NCI-H82 treated with DMSO at 0.1 percent for 48 hours (cell line): ENCODE measurements around the gene CXorf49B.
A peak's percentile ranks its signal among the peaks of the same experiment; 100 is the strongest.

Experiments
- DNase-seq: peaks from one replicate; lab custom pipeline; 2025; ENCODE audit not compliant: unreplicated experiment; lab: John Stamatoyannopoulos, UW

The CXorf49B gene

DNA sequence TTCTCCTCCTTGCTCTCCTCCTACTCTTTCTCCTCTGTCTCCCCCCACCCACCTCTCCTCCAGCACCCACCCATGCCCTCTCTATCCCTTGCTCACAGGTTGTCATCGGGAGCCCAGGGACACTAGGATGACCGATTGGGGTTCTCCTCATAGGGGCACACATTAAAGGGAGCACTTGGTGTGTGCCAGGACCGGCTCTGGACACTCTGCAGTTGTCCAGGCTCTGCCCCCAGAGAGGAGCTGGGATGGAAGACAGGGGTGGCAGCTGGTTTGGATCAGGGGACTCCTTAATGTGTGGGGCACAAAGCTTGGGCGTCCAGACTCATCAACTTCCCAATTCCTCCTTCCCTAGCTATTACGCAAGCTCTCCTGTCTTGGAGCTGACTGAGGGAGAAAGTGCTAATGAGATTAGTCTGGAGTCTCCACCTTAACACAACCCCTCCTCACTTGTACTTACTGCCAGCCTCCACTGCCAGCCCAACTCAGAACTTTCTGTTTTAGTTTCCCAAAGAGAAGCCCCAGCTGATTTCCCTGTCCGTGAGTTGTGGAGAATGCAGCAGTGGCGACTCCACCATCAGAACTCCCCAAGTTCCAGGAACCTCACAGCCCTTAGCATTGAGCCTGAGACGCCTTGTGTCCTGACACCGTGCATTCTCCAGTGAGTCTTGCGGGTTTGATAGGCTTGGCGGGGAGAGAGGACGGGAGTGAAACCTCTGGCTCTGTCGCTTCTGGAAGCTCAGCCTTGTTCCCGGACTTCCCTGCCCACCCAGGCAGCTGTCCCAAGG lies 52.2 kb downstream of the CXorf49B start:
- peak; percentile 45 for DNase-seq

DNA sequence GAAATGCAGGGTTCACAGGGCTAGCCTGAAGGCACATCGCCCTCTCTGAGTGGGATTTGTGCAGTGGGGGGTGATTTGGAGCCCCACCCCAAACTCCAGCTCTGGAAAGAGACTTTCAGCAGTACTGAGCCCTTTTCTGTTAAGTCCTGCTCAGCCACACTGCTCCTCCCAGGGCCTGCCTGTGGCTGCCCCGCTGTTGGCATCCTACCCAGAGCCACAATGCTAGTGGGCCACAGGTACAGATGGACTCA lies 52.7 kb downstream of the CXorf49B start:
- DNase-seq, result no peak
